Measurements from ENCODE around the gene RFFL.
"Not testable (repeated sequence)": the region's sequence is repeated elsewhere in the genome, so short reads cannot be mapped to it uniquely, and the experiment has no call there.

Gene RFFL

DNA sequence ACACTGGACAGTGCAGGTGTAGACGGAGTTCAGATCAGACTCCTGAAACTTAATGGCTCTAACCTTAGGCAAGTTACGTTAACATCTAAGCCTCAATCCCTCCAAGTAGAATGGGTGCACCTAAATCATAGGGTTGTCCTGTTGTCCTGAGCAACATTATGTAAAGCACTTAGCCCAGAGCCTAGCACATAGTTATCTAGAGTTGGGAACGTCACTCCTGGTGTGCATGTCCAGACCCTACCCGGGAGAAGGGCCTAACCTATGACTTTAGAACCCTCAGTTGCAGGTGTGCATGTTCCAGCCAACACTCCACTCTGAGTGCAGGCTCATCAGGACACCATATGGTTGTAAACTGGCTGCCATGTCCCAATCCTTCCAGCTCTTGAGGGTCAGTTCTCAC lies 57.2 kb downstream of the RFFL start:
- DNase-seq (ENCODE audit: low read depth): no peak

DNA sequence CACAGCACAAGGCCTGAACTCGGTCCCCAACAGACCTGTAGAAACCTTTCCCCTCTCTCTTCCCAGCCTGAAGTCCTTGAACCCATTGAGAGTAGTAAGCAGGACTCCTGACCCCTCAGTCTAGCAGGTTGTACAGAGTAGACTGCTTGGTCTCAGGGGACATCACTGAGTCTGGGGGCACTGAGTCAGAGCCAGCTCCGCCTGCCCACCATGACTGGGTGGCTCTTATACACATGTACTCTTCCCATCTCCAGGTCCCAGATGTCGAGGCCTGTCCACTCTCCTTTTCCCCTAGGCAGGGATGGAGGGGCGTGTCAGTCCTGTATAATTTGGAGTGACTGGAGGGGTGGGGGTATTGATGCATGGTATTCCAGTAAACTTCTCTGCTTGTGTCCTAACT lies 59.7 kb downstream of the RFFL start:
- no peak for DNase-seq (ENCODE audit: low read depth)

DNA sequence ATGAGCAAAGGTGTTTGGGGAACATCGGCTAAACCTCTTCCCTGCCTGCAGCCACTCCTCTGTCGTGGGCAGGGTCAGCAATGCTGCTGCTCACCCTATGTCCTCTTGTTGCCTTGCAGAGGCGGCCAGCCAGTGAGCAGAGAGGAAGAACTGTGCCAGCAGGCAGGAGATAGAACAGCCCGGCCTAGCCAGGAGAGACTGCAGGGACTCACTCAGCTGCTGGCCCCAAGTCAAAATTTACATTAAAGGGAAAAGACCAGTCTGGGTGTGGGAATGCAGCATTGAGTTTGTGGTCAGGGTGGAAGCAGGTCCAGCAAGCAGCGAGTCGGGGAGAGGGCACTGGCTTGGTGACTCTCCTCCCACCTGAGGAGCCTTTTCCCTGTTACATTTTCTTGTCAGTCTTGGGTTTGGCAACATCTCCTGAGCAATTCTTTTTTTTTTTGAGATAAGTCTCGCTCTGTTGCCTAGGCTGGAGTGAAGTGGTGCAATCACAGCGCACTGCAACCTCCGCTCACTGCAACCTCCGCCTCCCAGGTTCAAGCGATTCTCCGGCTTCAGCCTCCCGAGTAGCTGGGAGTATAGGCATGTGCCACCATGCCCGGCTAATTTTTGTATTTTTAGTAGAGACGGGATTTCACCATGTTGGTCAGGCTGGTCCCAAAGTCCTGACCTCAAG lies 60.5 kb downstream of the RFFL start:
- no peak for DNase-seq (ENCODE audit: low read depth)

DNA sequence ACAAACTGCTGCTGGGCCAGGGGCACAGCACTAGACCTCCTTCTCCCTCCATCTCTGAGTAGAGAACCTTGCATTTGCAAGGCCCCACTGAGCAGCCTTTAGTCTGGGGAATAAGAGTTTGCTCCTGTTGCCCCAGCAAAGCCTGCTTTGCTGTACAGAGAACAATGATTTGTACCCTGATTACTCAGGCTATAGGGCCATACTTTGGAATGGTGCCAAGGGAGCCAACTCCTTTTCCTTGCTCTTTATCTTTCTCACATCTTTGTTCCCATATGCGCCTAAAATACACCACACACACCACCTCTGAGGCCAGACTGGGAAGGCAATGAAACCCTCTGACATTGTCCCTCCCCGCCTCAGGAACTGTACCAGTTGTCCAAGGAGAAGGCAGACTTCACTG lies 62.0 kb downstream of the RFFL start:
- DNase-seq (ENCODE audit: low read depth): no peak

DNA sequence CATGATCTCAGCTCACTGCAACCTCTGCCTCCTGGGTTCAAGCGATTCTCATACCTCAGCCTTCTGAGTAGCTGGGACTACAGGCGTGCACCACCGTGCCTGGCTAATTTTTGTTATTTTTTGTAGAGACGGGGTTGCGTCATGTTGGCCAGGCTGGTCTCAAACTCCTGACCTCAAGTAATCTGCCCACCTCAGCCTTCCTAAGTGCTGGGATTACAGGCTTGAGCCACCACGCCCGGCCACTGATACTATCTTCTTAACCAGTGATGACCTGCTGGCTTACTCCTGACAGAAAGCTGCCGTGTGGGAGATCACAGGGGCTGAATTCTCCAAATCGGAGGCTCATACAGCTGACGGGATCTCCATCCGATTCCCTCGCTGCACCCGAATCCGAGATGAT lies 62.5 kb downstream of the RFFL start:
- not testable (repeated sequence) for DNase-seq (ENCODE audit: low read depth)

DNA sequence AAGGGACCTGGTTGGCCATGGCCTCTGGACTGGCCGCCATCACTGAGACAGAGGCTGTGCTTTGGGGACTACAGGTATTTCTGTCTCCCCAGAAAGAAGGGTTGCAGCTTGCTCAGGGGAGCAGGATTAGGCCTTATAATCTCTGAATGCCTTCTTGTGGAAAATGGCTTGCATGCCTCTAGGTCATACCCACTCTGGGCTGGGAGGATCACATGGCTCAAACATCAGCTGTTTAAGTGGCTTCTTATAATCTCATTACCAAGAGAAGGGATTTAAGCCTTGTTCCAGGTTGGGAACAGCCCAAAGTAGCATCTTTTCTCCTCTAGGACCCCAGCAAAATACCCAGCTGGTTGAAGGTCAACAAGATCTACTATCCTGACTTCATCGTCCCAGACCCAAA lies 64.1 kb downstream of the RFFL start:
- no peak for DNase-seq (ENCODE audit: low read depth)

DNA sequence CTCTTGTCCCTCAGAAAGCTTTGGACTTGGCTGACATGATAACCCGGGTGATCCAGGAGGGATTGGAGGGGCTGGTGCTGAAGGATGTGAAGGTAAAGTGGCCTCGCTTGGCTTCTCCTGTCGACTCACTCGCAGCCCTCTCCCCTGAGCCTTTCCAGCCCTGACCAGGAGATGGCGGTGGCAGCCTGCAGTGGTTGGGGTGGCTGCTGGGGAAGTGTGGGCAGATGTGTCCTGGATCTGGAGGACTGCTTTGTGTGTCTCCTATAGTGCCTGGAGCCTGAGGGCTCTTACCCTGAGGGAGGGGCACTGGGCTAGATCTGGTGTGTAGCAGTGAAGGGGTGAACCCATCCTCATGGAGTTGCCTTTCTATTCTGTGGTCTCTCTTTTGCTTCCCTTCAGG lies 65.3 kb downstream of the RFFL start:
- peak; percentile 70 for DNase-seq (ENCODE audit: low read depth)

DNA sequence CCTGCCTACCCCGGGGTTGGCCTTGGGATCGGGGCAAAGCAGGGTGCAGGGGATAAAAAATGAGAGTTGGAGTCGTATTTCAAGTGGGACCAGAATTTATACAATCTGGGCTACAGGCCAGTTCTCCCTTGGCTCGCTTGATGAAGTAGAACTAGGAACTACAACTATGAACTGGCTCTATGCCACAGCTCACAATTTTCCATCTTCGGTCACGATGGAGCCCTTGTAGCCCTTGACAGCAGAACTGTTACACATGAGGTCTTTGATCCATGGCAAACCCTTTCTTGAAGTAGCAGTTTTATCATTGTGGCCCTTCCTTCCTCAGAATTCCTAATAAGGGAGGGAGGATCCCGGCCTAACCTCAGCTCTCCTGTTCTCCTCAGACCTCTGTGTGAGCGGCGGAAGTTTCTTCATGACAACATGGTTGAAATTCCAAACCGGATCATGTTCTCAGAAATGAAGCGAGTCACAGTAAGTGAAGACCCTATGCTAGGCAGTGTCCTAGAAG lies 66.1 kb downstream of the RFFL start:
- no peak for DNase-seq (ENCODE audit: low read depth)

DNA sequence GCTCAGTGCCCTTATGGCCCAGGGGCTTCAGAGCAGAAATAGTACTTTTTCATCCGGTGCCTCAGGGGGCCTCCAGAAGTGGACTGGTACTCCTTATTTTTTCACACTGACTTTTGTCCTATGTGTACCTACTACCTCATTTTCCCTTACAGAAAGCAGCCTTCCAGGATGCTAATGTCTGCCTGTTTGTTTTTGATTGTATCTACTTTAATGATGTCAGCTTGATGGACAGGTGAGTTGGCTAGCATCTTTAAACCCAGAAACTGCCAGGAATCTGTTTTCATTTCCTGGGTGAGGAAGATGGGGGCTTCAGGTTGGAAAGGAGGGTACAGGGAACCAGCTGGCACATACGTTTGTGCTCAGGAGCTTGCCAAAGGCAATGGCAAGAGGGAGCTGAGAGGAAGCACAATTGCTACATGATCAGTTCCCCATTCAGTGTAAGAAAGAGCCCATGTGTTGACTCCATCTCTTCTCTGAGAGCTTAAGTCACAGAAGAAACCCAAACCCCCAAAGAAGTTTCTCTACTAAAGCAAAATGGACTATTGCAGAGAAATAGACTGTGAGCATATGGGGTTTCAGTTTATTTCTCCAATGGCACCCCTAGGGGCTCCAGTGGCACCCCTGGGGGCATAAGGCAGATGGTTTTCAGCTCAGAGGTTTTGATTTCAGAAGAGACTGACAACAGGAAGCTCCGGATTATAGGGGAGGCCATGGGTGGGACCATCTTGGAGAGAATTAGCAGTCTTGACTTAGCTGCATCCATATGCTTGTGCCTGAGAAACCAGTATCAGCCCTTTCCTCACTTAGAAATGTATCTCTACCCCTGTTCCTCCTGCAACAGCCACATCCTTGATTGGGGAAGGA lies 66.9 kb downstream of the RFFL start:
- DNase-seq (ENCODE audit: low read depth): no peak

DNA sequence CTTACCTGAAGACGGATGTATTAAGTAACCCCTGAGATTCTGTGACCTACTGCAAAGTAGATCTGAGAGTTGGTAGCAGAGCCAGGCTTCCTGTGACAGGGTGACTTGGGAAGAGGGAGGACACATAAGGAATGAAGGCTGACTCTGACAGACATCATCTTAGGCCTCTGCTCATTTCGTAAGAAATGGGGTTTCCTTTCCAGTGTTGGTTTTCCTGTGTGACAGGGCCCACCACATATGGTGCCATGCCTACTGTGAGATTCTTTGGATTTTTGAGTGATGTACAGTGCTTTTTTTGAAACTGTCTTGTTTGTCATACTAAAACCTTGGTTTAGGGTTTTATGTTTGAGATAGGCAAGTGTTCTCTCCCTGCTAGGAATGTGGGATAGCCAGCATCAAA lies 70.5 kb downstream of the RFFL start:
- no peak for DNase-seq (ENCODE audit: low read depth)

DNA sequence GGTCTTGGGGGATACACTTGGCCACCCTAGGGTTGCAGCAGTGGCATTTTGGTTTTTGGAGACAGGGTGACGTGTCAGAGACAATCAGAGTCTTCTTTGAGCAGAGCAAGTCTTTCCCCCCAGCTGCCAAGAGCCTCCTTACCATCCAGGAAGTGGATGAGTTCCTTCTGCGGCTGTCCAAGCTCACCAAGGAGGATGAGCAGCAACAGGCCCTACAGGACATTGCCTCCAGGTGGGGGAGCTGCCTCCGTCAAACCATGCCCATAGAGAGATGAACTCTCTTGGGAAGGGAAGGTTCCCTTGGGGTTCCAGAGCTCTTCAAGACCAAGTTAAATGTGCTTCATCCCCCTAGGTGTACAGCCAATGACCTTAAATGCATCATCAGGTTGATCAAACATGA lies 71.9 kb downstream of the RFFL start:
- no peak for DNase-seq (ENCODE audit: low read depth)

DNA sequence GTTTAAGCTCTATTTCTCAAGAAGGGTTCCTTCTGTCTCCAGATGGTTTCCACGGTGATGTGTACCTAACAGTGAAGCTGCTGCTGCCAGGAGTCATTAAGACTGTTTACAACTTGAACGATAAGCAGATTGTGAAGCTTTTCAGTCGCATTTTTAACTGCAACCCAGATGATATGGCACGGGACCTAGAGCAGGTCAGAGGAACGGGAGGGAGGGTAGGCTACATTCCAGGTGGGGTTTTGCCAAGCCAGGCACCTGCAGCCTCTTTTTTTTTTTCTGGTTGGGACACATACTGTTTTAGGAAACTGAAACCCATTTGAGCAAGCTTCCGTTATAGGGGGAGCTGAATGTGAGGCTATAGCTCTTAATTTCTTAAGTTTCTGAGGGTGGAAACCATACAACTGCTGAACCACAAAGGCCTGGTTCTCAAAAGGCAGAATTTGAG lies 72.6 kb downstream of the RFFL start:
- DNase-seq (ENCODE audit: low read depth): no peak

DNA sequence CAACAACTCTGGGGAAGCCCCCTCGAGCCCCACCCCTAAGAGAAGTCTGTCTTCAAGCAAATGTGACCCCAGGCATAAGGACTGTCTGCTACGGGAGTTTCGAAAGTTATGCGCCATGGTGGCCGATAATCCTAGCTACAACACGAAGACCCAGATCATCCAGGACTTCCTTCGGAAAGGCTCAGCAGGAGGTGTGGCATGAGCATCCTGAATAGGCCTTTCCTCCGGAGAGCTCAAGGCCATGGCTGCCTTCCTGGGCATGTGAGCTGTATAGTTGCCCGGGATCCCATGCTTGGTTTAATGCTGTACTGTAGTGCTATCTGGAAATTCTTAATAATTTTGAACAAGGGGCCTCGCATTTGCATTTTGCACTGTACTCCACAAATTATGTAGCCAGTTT lies 74.0 kb downstream of the RFFL start:
- DNase-seq (ENCODE audit: low read depth): no peak

DNA sequence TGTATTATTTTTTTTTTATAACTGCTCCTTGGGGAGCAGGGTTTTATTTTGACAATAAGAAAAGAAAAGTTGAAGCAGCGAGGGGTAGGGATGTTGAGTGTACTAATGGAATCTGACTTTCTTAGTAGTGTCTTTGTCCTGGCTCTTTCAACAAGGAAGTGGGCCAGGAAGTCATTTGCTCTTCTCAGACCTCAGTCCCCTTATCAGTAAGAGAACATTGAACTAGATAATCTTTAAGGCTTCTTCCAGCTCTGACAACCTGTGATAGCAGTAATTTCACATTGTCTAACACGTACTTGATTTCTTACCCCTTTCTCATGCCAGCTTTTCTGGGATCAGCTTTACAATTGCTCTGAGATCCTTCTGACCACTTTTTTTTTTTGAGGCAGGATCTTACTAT lies 74.9 kb downstream of the RFFL start:
- no peak for DNase-seq (ENCODE audit: low read depth)

DNA sequence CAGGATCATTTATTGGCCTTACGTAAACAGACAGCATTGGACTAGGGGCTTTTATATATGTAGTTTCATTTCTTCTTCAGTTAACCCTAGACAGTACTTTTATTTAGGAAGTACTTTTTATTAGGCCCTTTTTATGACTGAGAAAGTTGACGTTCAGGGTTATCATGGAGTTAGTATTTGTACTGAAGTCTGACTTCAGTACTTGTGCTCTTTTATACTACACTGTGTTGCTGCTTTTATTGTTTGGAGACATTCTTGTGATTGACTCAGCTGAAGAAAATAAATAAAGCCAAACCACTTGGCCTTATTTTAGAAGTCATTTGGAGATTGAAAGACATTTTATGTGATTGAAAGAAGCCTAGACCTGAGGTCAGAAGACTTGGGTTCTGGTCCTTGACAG lies 76.3 kb downstream of the RFFL start:
- DNase-seq (ENCODE audit: low read depth): no peak

DNA sequence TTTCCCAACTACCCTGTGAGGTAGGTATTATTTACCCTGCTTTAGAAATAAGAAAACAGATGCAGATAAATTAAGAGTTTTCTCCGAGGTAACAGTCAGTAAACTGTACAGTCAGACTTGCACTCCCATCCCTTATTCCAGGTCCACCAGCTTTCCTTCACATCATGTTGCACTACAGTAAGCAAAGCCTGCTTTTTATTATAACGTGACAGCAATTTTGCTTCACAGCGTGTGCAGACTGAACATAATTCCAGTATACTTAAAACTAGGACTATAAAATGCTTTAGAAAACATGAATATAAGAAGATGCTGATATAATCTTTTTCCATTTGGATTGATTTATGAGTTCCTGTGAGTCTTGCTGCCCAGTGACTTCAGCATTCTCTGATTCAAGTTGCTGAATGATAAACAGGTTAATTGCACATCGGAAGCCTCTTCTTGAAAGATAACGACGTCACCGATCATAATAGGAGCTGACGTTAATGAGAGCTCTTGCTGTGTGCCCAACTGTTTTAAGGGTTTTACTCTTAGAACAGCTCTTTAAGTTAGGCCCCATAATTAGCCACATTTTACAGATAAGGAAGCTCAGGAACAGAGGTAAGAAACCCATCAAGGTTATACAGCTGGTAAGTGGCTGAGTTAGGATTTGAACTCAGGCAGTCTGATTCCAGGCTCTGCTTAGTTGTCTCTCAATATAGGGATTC lies 81.8 kb downstream of the RFFL start:
- no peak for DNase-seq (ENCODE audit: low read depth)

DNA sequence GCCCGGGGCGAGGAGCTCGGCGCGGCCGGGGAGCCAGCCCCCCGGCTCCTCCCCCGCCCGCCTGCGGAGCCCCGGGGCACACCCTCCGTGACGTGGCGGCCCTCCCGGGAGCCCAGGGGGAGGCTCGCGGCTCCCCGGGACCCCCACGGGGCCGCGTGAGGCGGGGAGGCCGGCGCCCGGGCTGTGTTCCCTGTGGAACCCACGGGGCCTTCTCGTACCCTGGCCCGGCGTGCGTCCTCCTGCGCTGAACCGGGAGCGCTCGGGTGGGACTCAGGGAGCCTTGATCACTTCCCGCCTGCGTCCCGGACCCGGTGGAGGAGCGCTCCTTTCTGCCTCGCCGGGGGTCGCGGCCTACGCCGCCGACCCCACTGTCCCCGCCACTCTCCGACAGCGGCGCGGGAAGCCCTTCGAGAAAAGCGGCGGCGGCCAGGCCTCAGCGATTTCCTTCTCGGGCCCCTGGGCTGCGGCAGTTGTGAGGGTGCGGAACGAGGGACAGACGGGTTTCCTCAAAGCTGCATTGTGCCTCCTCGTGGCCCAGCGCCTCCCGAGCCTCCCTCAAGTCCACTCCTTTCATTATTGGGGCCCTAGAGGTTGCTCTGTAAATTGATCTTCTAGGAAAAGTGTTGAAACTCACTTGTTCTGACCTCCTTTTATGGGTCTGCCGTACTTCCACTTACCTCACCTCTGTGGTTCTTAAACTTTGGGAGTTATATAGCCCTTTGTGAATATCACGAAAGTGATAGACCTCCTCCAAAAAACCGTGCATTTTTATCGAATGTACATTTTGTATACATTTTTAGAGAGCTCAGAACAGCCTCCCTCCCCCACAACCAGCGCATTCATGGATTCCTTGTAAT lies 82.6 kb downstream of the RFFL start:
- peak; percentile 69 for DNase-seq (ENCODE audit: low read depth)

DNA sequence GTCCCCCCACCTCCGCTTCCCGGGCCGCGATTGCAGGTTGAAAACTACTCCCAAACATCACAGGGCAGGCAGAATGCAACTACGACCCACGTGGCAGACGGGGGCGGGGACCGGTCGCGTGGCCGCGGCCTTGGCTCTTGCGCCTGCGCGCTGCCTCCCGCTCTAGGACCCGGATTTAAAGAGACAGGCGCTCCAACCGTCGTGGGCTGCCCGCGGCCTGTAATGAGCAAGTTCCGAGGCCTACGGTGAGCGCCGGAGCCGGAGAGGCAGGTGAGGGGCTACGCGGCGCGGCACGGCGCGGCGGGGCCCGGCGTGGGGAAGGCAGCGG lies 83.2 kb downstream of the RFFL start, which contains the start of gene LIG3:
LIG3 (plus strand) TSS at position 160 of the 328 bp plus-strand sequence. CDS start 2,494 bp downstream, outside the sequence.
- DNase-seq (ENCODE audit: low read depth): peak; percentile 89

DNA sequence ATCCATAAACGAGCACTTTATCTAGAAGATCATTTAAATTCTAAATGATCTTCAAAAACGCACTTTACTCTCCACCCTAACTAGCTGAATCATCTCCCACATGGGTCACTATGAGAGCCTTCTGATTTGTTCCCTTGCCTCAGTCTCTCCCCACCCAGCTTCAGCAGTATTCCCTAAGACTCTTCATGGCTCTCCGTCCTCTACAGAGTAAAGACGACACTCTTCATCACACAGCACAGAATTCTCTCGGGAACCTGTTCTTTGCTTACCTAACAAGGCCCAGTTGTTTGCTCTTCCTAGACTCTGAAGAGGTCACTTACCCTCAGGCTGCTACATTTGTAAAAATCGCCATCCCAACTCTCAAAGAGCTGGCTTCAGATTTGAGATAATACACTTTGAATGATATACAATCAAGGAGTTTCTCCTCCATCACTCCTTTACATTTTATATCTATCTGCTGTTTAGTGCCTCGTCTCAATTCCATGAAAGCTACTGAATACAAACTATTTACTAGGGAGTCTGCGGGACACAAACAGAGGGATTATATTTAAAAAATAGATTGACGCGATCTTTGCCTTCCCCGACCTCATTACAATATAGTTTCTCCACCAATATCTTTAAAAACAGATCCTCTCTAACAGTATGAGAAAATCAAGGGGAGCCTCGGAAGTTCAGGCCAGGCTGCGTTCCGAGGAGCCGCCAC lies 83.7 kb downstream of the RFFL start:
- no peak for DNase-seq (ENCODE audit: low read depth)

DNA sequence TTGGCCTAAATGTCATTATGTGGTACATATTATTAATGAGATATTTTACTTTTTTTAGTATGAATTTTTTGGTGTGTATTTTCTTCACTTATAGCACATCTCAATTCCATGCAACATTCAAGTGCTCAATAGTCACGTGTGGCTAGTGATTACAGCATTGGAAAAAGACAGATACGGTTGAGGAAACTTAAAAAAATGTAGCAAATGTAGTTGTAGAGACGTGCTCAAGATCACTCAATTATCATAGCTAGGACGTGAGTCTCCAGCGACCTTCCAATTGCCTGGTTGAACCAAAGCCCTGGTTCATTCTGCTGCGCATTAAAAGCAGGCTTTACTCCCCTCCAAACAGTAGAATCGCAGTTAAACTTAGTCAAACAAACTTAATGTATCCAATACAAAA lies 84.4 kb downstream of the RFFL start:
- DNase-seq (ENCODE audit: low read depth): no peak

Data from activated T-helper 9 cell treated with anti-CD3 and anti-CD28 coated beads, Interleukin-2, amount 50 U/mL, for 16 hours (primary cell).